Superior temporal gyrus (tissue), 1 donor: Measurements from ENCODE around the gene GIPC1.
"Not testable (repeated sequence)": the region's sequence is repeated elsewhere in the genome, so short reads cannot be mapped to it uniquely, and the experiment has no call there.

Experiments used
- DNase-seq: peaks from one replicate; pipeline ENCODE4 v3.0.0-alpha.2; 2016; ENCODE audit errors: extremely low spot score

The GIPC1 gene

DNA sequence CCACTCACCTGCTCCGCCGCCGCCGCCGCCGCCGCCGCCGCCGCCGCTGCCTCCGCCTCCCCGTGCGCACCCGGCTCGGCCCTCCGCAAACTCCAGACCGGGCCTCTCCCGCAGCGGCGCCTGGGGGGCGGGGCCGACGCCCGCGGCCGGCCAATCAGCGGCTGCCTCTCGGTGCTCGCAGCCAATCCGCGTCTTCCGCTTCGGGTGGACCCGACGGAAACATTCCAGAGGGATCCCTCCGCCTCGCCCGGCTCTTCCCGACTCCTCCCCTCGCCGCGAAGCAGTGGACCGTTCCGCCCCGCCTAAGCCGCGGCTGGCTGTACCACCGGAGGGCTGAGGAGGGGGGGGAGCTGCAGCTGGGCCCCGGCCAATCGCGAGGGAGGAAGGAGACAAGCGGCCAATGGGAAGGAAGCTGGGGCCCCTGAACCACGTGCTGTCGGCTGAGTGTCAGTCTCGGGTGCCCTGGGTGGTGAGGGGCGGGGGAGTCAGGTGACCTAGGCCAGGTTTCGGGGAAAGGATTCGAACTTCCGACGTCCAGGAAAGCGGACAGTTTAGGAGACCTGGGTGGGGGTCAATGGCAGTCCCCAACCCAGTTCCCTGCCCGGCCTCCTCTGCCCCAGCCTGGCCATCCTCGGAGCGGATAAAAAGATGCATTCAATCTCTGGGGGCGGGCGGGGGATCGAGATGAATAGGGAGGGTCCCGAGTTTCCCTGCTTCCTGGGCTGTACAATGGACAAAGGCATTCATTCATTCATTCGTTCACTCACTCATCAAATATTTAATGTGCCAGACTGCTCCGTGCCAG is at the start of gene GIPC1:
Gene GIPC1, minus strand, starts transcription at position 99 of the 805 bp plus-strand sequence. CDS start 13,151 bp downstream, outside the sequence.
- DNase-seq: peak; percentile 97

GRCh38 chr19:14545716-14546082 is 49.8 kb upstream of the GIPC1 start:
- DNase-seq: no peak

- peak; percentile 94 for DNase-seq
Measured at GRCh38 chr19:14544977-14545715, 49.2 kb upstream of the GIPC1 start.

GRCh38 chr19:14544047-14544446 is 48.1 kb upstream of the GIPC1 start:
- DNase-seq: no peak

DNA sequence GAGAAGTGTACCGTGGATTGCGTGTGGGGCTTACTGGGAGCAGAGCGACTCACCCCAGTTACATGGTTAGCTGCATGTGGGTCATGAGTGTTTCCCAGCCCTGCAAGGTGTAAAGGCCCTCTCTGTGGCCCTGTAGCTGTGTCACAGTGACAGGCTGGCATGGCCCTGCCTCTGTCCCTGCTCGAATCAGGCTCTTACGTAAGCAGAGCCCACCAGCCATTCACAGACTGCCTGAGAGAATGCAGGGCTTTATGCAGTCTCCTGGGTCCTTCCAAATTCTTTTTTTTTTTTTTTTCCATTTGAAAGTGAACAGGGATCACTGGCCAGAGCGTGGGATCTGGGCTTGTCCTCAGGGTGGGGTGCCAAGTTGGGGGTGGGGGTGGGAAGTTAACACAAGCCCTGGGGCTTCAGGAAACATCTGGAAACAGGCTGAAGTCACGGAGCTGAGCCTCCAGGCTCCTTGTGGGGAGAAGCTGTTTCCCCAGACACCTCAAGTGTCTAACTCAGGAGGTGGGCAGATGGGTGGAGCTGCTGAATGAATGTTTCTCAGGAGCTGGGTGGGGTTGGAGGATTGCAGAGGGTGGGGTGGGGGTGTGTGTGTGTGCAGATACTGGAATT is 46.9 kb upstream of the GIPC1 start:
- no peak for DNase-seq

- DNase-seq: not testable (repeated sequence)
Measured at GRCh38 chr19:14541979-14542378, 46.1 kb upstream of the GIPC1 start.

- DNase-seq: no peak
Measured at GRCh38 chr19:14540741-14541525, 45.0 kb upstream of the GIPC1 start.

- no peak for DNase-seq
Measured at GRCh38 chr19:14536926-14537692, 41.2 kb upstream of the GIPC1 start.

- no peak for DNase-seq
Measured at GRCh38 chr19:14533450-14533849, 37.5 kb upstream of the GIPC1 start.

GRCh38 chr19:14530506-14530905 is 34.6 kb upstream of the GIPC1 start:
- DNase-seq: no peak

- DNase-seq: peak; percentile 43
Measured at GRCh38 chr19:14530005-14530348, 34.0 kb upstream of the GIPC1 start.

DNA sequence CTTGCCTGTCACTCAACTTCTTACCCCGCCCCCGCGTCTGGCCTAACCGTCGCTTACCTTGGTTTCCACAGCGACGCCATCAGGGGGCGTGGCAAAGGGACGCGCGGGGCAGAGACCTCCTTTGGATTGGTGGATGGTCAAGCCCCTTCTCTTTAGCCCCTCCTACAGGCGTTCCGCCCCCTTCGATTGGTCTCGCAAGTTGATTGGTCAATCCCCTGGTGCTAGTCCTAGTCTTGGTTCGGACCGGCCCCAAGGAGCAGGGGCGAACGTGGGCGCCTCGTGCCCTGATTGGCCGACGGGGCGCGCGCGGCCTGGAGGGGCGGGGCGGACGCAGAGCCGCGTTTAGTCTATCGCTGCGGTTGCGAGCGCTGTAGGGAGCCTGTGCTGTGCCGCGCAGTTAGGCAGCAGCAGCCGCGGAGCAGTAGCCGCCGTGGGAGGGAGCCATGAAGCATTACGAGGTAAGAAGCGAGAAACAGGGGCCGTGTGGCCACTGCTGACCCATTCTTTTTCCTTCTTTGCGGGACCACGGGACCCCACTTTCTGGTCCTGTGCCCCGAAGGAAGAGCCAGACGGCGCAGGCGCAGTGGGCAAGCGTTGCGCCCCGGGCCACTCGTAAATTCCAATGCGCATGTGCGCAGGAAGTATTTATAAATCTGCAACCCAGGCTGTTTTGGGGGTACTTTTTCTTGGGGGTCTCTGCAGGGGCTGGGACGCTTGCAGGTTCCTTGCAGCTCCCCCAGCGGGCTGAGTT is 33.5 kb upstream of the GIPC1 start, which contains the start of gene TECR:
Gene TECR, plus strand, starts transcription at position 341 of the 751 bp plus-strand sequence. Its CDS starts 103 bp downstream, at position 444.
- DNase-seq: peak; percentile 100

DNA sequence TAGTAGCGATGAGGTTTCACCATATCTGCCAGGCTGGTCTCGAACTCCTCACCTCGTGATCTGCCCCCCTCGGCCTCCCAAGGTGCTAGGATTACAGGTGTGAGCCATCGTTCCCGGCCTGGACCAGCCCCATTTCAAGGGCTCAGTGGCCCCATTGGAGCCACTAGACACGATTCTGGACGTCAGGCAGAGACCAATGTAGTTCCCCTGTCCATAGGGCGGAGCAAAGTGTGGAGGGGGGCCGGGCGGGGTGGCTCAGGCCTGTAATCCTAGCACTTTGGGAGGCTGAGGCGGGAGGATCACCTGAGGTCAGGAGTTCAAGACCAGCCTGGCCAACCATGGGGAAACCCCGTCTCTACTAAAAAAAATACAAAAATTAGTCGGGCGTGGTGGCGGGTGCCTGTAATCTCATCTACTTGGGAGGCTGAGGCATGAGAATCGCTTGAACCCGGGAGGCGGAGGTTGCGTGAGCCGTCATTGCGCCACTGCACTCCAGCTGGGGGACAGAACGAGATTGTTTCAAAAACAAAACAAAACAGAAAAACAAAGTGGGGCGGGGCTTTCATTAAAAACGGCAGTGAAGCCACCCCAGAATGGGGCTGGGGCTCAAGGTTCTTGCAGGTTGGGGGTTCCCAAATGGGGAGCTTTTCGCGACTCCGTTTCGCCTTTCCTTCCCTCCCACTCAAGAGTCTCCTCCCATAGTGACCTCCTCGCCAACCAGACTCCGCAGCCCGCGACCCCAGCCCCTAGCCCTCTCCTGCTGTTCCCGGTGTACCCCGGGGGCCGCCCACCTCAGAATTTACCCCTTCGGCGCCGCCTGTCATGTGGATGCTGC is 32.7 kb upstream of the GIPC1 start:
- DNase-seq: no peak

- no peak for DNase-seq
Measured at GRCh38 chr19:14526423-14526822, 30.5 kb upstream of the GIPC1 start.

GRCh38 chr19:14525729-14526128 is 29.8 kb upstream of the GIPC1 start:
- DNase-seq: no peak

DNA sequence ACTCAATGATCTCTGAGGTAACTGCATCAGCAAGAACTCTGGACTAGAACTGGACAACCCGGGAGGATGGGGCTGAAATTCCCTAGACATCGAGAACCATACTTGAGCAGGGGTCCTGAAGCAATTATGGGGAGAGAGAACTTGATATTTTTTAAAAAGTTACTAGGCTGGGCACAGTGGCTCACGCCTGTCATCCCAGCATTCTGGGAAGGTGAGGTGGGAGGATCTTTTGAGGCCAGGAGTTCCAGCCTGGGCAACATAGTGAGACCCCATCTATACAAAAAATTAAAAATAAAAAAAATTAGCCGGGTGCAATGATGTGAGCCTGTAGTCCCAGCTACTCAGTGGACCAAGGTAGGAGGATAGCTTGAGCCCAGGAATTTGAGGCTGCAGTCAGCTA is 24.6 kb upstream of the GIPC1 start:
- no peak for DNase-seq

DNA sequence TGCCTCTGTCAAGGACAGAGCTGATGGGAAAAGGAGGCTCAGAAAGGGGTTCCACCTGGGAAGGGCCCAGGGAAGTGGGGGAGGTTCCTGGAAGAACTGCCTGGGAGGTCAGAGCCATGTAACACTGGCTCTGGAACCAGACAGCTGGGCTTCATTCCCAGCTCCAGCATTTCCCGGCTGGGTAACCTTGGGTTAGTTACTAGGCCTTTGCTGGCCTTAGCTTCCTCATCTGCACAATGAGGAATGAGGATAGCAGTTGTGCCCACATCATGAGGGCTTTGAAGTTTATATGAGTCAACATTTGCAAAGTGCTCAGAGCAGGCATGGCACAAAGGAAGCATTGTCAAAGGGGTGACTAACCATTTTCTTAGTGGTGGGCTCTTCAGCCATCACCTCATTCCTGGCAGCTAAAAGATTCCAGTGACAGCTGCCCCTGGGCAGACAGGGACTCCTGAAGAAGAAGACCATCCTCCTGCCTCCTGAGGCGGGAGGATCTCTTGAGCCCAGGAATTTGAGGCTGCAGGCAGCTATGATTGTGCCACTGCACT is 24.0 kb upstream of the GIPC1 start:
- DNase-seq: no peak

GRCh38 chr19:14519245-14519859 is 23.4 kb upstream of the GIPC1 start:
- no peak for DNase-seq
